ENCODE results near the gene FBXW7. TPM values are rescaled to one million over a fixed set of nuclear protein-coding genes. Genes with fewer than 3 reads are reported as not detected.

FBXW7 gene
- total RNA-seq, 4 donors from 2014 or later: 106 to 363 (median 138) TPM

DNA sequence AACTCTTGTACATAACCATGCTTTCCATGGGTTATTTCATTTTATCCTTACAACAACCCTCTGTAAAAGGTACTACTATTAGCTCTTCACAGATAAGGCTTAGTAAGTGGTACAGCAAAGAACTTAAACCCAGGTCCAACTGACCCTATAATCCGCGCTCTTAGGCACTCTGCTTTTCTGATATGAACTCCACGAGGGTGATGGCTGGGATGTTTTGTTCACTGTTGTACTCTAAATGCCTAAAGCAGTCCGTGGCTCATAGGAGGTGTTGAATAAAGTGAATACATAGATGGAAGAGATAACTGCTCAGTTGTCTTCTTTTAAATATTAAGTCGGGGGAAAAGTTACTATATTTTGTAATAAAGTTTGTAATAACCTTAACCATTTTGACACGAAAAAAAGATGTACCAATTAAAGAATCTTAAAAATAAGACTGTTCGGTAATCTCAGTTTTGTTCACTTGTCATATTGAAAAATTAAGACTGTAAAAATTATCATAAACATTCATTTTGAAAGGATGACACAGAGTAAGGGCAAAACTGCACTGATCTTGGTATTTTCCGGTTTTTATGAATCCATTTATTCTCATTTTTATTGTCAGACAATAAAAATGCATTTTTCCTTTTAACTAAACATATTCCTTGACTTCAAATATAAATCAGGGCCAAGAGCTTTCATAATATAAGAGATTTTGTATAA is 166.5 kb downstream of the FBXW7 start:
- no peaks in the 10 kb centered on the region for H3K36me3 ChIP-seq
- no peak overlapping the region for H3K27ac ChIP-seq
- H3K4me1 ChIP-seq: no peaks in the 10 kb centered on the region
- no peaks in the 10 kb centered on the region for H3K9me3 ChIP-seq
- H3K4me3 ChIP-seq: no peak overlapping the region
- no peaks in the 10 kb centered on the region for H3K27me3 ChIP-seq
- 55% methylated on average over 8 of the region's 8 CpGs for WGBS
- TF ChIP-seq POLR2AphosphoS5 (IDR thresholded peaks at IDR 0.05) (no peak), EP300 (IDR thresholded peaks at IDR 0.05) (no peak), POLR2A (IDR thresholded peaks at IDR 0.05) (no peak)
- TF ChIP-seq, protein P1, sequence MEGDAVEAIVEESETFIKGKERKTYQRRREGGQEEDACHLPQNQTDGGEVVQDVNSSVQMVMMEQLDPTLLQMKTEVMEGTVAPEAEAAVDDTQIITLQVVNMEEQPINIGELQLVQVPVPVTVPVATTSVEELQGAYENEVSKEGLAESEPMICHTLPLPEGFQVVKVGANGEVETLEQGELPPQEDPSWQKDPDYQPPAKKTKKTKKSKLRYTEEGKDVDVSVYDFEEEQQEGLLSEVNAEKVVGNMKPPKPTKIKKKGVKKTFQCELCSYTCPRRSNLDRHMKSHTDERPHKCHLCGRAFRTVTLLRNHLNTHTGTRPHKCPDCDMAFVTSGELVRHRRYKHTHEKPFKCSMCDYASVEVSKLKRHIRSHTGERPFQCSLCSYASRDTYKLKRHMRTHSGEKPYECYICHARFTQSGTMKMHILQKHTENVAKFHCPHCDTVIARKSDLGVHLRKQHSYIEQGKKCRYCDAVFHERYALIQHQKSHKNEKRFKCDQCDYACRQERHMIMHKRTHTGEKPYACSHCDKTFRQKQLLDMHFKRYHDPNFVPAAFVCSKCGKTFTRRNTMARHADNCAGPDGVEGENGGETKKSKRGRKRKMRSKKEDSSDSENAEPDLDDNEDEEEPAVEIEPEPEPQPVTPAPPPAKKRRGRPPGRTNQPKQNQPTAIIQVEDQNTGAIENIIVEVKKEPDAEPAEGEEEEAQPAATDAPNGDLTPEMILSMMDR (IDR thresholded peaks at IDR 0.05): no peak
- DNase-seq (ENCODE audit: low spot score in 2 of 2): no peak

- no peak overlapping the region for H3K4me3 ChIP-seq
- TF ChIP-seq POLR2AphosphoS5 (IDR thresholded peaks at IDR 0.05) (no peak), EP300 (IDR thresholded peaks at IDR 0.05) (no peak), POLR2A (IDR thresholded peaks at IDR 0.05) (no peak)
- TF ChIP-seq, protein P1 (IDR thresholded peaks at IDR 0.05): no peak
- no peak for DNase-seq (ENCODE audit: low spot score in 2 of 2)
- H3K4me1 ChIP-seq: peaks cover 11% of the 10 kb centered on the region
- H3K27me3 ChIP-seq: no peaks in the 10 kb centered on the region
- H3K36me3 ChIP-seq: no peaks in the 10 kb centered on the region
- H3K9me3 ChIP-seq: no peaks in the 10 kb centered on the region
- H3K27ac ChIP-seq: no peak overlapping the region
- WGBS: 58% methylated on average over 3 of the region's 3 CpGs
These were observed 167.9 kb downstream of the FBXW7 start for GRCh38 chr4:152368001-152368400.

DNA sequence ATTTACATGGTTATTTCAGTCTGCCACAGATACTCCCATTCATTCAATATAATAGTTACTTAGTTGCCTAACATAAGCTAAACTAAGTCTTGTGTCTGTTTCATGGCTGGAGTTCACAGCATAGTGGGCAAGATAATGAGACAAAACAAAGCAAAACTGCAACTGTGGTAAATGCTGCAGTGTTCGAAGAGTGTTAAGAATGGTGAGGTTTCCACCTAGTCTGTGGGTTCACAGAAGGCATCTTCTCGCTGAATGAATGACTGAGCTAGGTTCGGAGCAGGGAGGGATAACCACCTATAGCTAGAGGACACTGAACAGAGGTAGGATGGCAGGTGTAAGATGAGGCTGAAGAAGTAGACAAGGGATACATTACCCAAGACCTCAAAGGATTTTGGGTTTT is 171.0 kb downstream of the FBXW7 start:
- Histone ChIP-seq H3K27ac (no peak overlapping the region), H3K36me3 (no peaks in the 10 kb centered on the region), H3K4me3 (no peak overlapping the region), H3K9me3 (no peaks in the 10 kb centered on the region), H3K4me1 (peaks cover 14% of the 10 kb centered on the region), H3K27me3 (no peaks in the 10 kb centered on the region)
- no peak for TF ChIP-seq EP300 (IDR thresholded peaks at IDR 0.05)
- TF ChIP-seq POLR2AphosphoS5 (IDR thresholded peaks at IDR 0.05): no peak
- TF ChIP-seq, protein P1 (IDR thresholded peaks at IDR 0.05): no peak
- TF ChIP-seq POLR2A (IDR thresholded peaks at IDR 0.05): no peak
- no peak for DNase-seq (ENCODE audit: low spot score in 2 of 2)
- 96% methylated on average over 3 of the region's 3 CpGs for WGBS

DNA sequence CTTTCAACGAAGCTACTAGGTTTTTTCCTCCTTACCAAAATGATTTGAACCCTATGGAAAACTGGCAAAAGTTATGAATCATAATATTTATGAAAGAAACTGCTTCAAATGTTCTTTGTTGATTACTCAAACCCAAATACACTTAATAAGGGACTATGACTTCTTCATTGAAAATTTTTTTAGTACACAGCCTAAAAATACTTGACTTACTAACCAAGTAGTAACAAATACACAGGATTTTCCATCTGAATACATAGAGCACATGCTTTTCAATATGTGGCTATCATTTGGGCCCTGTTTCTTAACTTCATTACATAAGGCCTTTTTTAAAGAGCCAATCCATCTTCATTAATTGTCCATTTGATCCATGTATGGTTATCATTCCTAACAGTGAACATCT is 171.5 kb downstream of the FBXW7 start:
- Histone ChIP-seq H3K4me3 (no peak overlapping the region), H3K9me3 (no peaks in the 10 kb centered on the region), H3K27me3 (no peaks in the 10 kb centered on the region), H3K4me1 (peaks cover 18% of the 10 kb centered on the region), H3K27ac (no peak overlapping the region), H3K36me3 (no peaks in the 10 kb centered on the region)
- 85% methylated on average over 1 of the region's 1 CpG for WGBS
- TF ChIP-seq, protein P1 (IDR thresholded peaks at IDR 0.05): no peak
- TF ChIP-seq EP300 (IDR thresholded peaks at IDR 0.05) (no peak), POLR2AphosphoS5 (IDR thresholded peaks at IDR 0.05) (no peak), POLR2A (IDR thresholded peaks at IDR 0.05) (no peak)
- DNase-seq (ENCODE audit: low spot score in 2 of 2): no peak

- peaks cover 18% of the 10 kb centered on the region for H3K4me1 ChIP-seq
- DNase-seq (ENCODE audit: low spot score in 2 of 2): no peak
- no peak overlapping the region for H3K4me3 ChIP-seq
- WGBS: 71% methylated on average over 2 of the region's 2 CpGs
- no peaks in the 10 kb centered on the region for H3K27me3 ChIP-seq
- no peaks in the 10 kb centered on the region for H3K9me3 ChIP-seq
- H3K27ac ChIP-seq: no peak overlapping the region
- TF ChIP-seq POLR2AphosphoS5 (IDR thresholded peaks at IDR 0.05) (no peak), EP300 (IDR thresholded peaks at IDR 0.05) (no peak), POLR2A (IDR thresholded peaks at IDR 0.05) (no peak)
- TF ChIP-seq, protein P1 (IDR thresholded peaks at IDR 0.05): no peak
- no peaks in the 10 kb centered on the region for H3K36me3 ChIP-seq
These were observed 172.0 kb downstream of the FBXW7 start for GRCh38 chr4:152363904-152364303.
